GM23338 (cell line): ENCODE measurements around the gene APOC1. TPM values are rescaled to one million over a fixed set of nuclear protein-coding genes. Genes with fewer than 3 reads are reported as not detected.

ENCODE experiments used
- ATAC-seq: fragments of 200-7000 bp; cut with Tn5 transposase; 3 replicates; pipeline ENCODE4 v1.9.1; 2020
- DNase-seq: peaks from one replicate; pipeline ENCODE4 v3.0.0-alpha.2; 2015; ENCODE audit warnings: low spot score
- H2AFZ ChIP-seq: fragments of 200-600 bp; sonication (generic); 2 replicates; pipeline ENCODE4 v1.8.0; 2016; ENCODE audit warnings: antibody characterized with exemption, mild to moderate bottlenecking, moderate library complexity
- H3F3A ChIP-seq: fragments of 200-600 bp; sonication (generic); replicated peaks from 2 replicates; pipeline ENCODE4 v1.8.0; 2017; ENCODE audit warnings: antibody characterized with exemption, mixed run types, low read depth
- H3K27ac ChIP-seq: fragments of 200-600 bp; sonication (generic); 2 replicates; pipeline ENCODE4 v1.6.1; 2016; ENCODE audit warnings: low read depth
- H3K27me3 ChIP-seq: fragments of 200-600 bp; sonication (generic); 2 replicates; pipeline ENCODE4 v1.8.0; 2016; ENCODE audit warnings: mild to moderate bottlenecking, mixed run types, moderate library complexity; ENCODE audit not compliant: insufficient read depth
- H3K36me3 ChIP-seq: fragments of 200-600 bp; sonication (generic); 2 replicates; pipeline ENCODE4 v1.8.0; 2016; ENCODE audit warnings: mild to moderate bottlenecking; ENCODE audit not compliant: insufficient read depth
- H3K4me1 ChIP-seq: fragments of 200-600 bp; sonication (generic); 2 replicates; pipeline ENCODE4 v1.8.0; 2016; ENCODE audit warnings: mild to moderate bottlenecking, moderate library complexity; ENCODE audit not compliant: insufficient read depth
- H3K4me2 ChIP-seq: fragments of 200-600 bp; sonication (generic); 2 replicates; pipeline ENCODE4 v1.7.1; 2017; ENCODE audit warnings: mixed run types
- H3K4me3 ChIP-seq: fragments of 200-600 bp; sonication (generic); 2 replicates; pipeline ENCODE4 v1.6.1; 2016; ENCODE audit warnings: mixed run types
- H3K79me2 ChIP-seq: fragments of 200-600 bp; sonication (generic); replicated peaks from 2 replicates; pipeline ENCODE4 v1.8.0; 2017; ENCODE audit warnings: mild to moderate bottlenecking; ENCODE audit not compliant: insufficient read depth
- H3K9me2 ChIP-seq: fragments of 200-600 bp; sonication (generic); 2 replicates; pipeline ENCODE4 v1.8.0; 2017; ENCODE audit not compliant: insufficient read depth
- H4K20me1 ChIP-seq: fragments of 200-600 bp; sonication (generic); replicated peaks from 2 replicates; pipeline ENCODE4 v1.8.0; 2017; ENCODE audit warnings: mild to moderate bottlenecking; ENCODE audit not compliant: insufficient read depth
- H3K27ac Mint-ChIP-seq: 2 replicates; pipeline ENCODE4 v1.8.0; 2020; ENCODE audit warnings: inconsistent platforms, mild to moderate bottlenecking, moderate library complexity, mixed read lengths
- H3K27me3 Mint-ChIP-seq: 3 replicates; pipeline ENCODE4 v1.8.0; 2022; ENCODE audit warnings: low read depth, mild to moderate bottlenecking, moderate library complexity, mixed read lengths, inconsistent platforms; ENCODE audit not compliant: insufficient read depth, poor library complexity
- H3K36me3 Mint-ChIP-seq: 3 replicates; pipeline ENCODE4 v1.8.0; 2021; ENCODE audit warnings: low read depth, mild to moderate bottlenecking, inconsistent platforms, moderate library complexity, mixed read lengths
- H3K4me1 Mint-ChIP-seq: 3 replicates; pipeline ENCODE4 v1.8.0; 2020; ENCODE audit warnings: mild to moderate bottlenecking, inconsistent platforms, mixed read lengths
- H3K4me3 Mint-ChIP-seq: 3 replicates; pipeline ENCODE4 v1.8.0; 2021; ENCODE audit warnings: moderate library complexity, mild to moderate bottlenecking, inconsistent platforms, mixed read lengths
- H3K9me3 Mint-ChIP-seq: 3 replicates; pipeline ENCODE4 v1.8.0; 2020; ENCODE audit warnings: moderate library complexity, mild to moderate bottlenecking, inconsistent platforms, mixed read lengths
- CREB1 ChIP-seq: fragments of 250-450 bp; sonication (Bioruptor Pico); IDR thresholded peaks from 2 replicates; pipeline ENCODE4 v1.5.0; 2020; ENCODE audit warnings: low read depth, mild to moderate bottlenecking, moderate library complexity
- CTCF ChIP-seq, 2 experiments: fragments of 200-600 bp in 1 of 2; sonication (generic) in 1 of 2; conservative IDR thresholded peaks; 2 replicates each; pipeline versions ENCODE4 v1.5.1 to v1.6.1; 2016 to 2017; ENCODE audit warnings: antibody characterized with exemption in 2 of 2, low read depth in 2 of 2, mild to moderate bottlenecking in 2 of 2, moderate library complexity in 1 of 2
- EZH2 ChIP-seq: fragments of 200-600 bp; sonication (generic); IDR thresholded peaks from one replicate; pipeline ENCODE4 v1.8.0; 2017; ENCODE audit warnings: antibody characterized with exemption, mild to moderate bottlenecking, low read depth; ENCODE audit not compliant: unreplicated experiment
- EZH2phosphoT487 ChIP-seq: fragments of 200-600 bp; sonication (generic); IDR thresholded peaks from one replicate; pipeline ENCODE4 v1.8.1; 2018; ENCODE audit warnings: antibody characterized with exemption; ENCODE audit not compliant: unreplicated experiment
- JUNB ChIP-seq: IDR thresholded peaks from one replicate; pipeline ENCODE4 v1.6.1; 2016; ENCODE audit warnings: antibody characterized with exemption; ENCODE audit not compliant: unreplicated experiment
- NANOG ChIP-seq: IDR thresholded peaks from 2 replicates; pipeline ENCODE4 v1.6.1; 2016; ENCODE audit warnings: antibody characterized with exemption, borderline replicate concordance
- POLR2AphosphoS5 ChIP-seq: IDR thresholded peaks from 2 replicates; pipeline ENCODE4 v1.6.1; 2016; ENCODE audit warnings: antibody characterized with exemption, low read depth
- REST ChIP-seq: IDR thresholded peaks from one replicate; pipeline ENCODE4 v1.6.1; 2018; ENCODE audit warnings: antibody characterized with exemption; ENCODE audit not compliant: unreplicated experiment
- ZNF114 ChIP-seq: fragments of 250-450 bp; sonication (Bioruptor Pico); IDR thresholded peaks from 2 replicates; pipeline ENCODE4 v1.5.0; 2020; ENCODE audit warnings: mild to moderate bottlenecking, moderate library complexity
- ZNF331 ChIP-seq: fragments of 250-450 bp; sonication (Bioruptor Pico); IDR thresholded peaks from 2 replicates; pipeline ENCODE4 v1.5.0; 2020; ENCODE audit warnings: low read depth, mild to moderate bottlenecking, moderate library complexity
- ZNF462 ChIP-seq: fragments of 250-450 bp; sonication (Bioruptor Pico); IDR thresholded peaks from 2 replicates; pipeline ENCODE4 v1.5.0; 2020; ENCODE audit warnings: mild to moderate bottlenecking, moderate library complexity
- polyA plus RNA-seq: library from polyadenylated mRNA; unstranded; fragments of >200 nt; fragmentation: Nextera tagmentation; extraction: Ambion mirVana; gene quantifications from 2 replicates; pipeline ENCODE4 v1.2.1, GENCODE V29; 2016
- total RNA-seq: library from RNA; depleted of rRNA; stranded (reverse); fragments of >200 nt; shearing (Covaris generic); gene quantifications from 2 replicates; pipeline ENCODE4 v1.2.3, GENCODE V29; 2014

Gene APOC1
- total and polyA plus RNA-seq, 2 experiments from 2014 or later: 26.8 to 221 TPM

GRCh38 chr19:44948237-44948636 lies 33.8 kb downstream of the APOC1 start (continued):
- TF ChIP-seq EZH2phosphoT487: no peak
- TF ChIP-seq ZNF331 (CRISPR knock-in tag): no peak
- TF ChIP-seq CREB1 (CRISPR knock-in tag): no peak
- TF ChIP-seq NANOG: no peak
- no peak for TF ChIP-seq POLR2AphosphoS5
- TF ChIP-seq EZH2: no peak
- no peak for TF ChIP-seq CTCF (conservative IDR thresholded peaks at IDR 0.05; ENCODE audit: low read depth in 2 of 2)
- no peak for TF ChIP-seq ZNF114 (CRISPR knock-in tag)

GRCh38 chr19:44948763-44949374 lies 34.5 kb downstream of the APOC1 start:
- H4K20me1 ChIP-seq: no peaks in the 10 kb centered on the region
- no peak overlapping the region for H3K27ac ChIP-seq
- no peak overlapping the region for H3K27ac Mint-ChIP-seq
- H3F3A ChIP-seq: peaks cover 5% of the 10 kb centered on the region; the same call in 1 of the 2 replicates
- no peaks in the 10 kb centered on the region; the same call in 2 of the 3 replicates for H3K36me3 Mint-ChIP-seq
- DNase-seq: no peak
- H3K4me3 ChIP-seq: no peak overlapping the region
- H3K9me3 Mint-ChIP-seq: no peaks in the 10 kb centered on the region; the same call in 2 of the 3 replicates
- no peaks in the 10 kb centered on the region for H3K27me3 ChIP-seq
- peaks cover 9% of the 10 kb centered on the region for H3K27me3 Mint-ChIP-seq
- H3K4me3 Mint-ChIP-seq: no peak overlapping the region; the same call in 2 of the 3 replicates
- H3K36me3 ChIP-seq: no peaks in the 10 kb centered on the region
- peaks cover 2% of the 10 kb centered on the region; the same call in 1 of the 3 replicates for H3K4me1 Mint-ChIP-seq
- H3K79me2 ChIP-seq: no peaks in the 10 kb centered on the region
- no peaks in the 10 kb centered on the region for H3K4me1 ChIP-seq
- no peaks in the 10 kb centered on the region for H3K9me2 ChIP-seq
- no peak overlapping the region for H3K4me2 ChIP-seq
- H2AFZ ChIP-seq: no peak overlapping the region
- ATAC-seq: no peak
- TF ChIP-seq POLR2AphosphoS5: no peak
- TF ChIP-seq REST: no peak
- no peak for TF ChIP-seq EZH2
- TF ChIP-seq EZH2phosphoT487: no peak
- TF ChIP-seq JUNB: no peak
- no peak for TF ChIP-seq ZNF462 (CRISPR knock-in tag)
- no peak for TF ChIP-seq ZNF331 (CRISPR knock-in tag)
